Smooth muscle cell (in vitro differentiated cells): Measurements from ENCODE around the gene PLEKHA1. TPM values are rescaled to one million over a fixed set of nuclear protein-coding genes. Genes with fewer than 3 reads are reported as not detected.

Experiments
- DNase-seq: peaks from one replicate; lab custom pipeline; 2025; ENCODE audit not compliant: unreplicated experiment; lab: John Stamatoyannopoulos, UW
- H2AFZ ChIP-seq: fragments of 200-600 bp; sonication (generic); 2 replicates; pipeline ENCODE4 v1.6.0; 2016; ENCODE audit warnings: antibody characterized with exemption, low read depth, mild to moderate bottlenecking
- H3F3A ChIP-seq: fragments of 200-600 bp; sonication (generic); 2 replicates; pipeline ENCODE4 v1.6.0; 2017; ENCODE audit warnings: antibody characterized with exemption, low read depth
- H3K27ac ChIP-seq: fragments of 200-600 bp; sonication (generic); 2 replicates; pipeline ENCODE4 v1.5.1; 2016; ENCODE audit warnings: low read depth, mild to moderate bottlenecking
- H3K27me3 ChIP-seq: fragments of 200-600 bp; sonication (generic); 2 replicates; pipeline ENCODE4 v1.6.1; 2016; ENCODE audit warnings: low read depth, mild to moderate bottlenecking
- H3K36me3 ChIP-seq: fragments of 200-600 bp; sonication (generic); 2 replicates; pipeline ENCODE4 v1.5.1; 2016; ENCODE audit warnings: low read depth
- H3K4me1 ChIP-seq: fragments of 200-600 bp; sonication (generic); 2 replicates; pipeline ENCODE4 v1.5.1; 2016; ENCODE audit warnings: low read depth
- H3K4me2 ChIP-seq: fragments of 200-600 bp; sonication (generic); 2 replicates; pipeline ENCODE4 v1.6.0; 2016; ENCODE audit warnings: mild to moderate bottlenecking
- H3K4me3 ChIP-seq: fragments of 200-600 bp; sonication (generic); 2 replicates; pipeline ENCODE4 v1.5.1; 2016; ENCODE audit warnings: mild to moderate bottlenecking
- H3K79me2 ChIP-seq: fragments of 200-600 bp; sonication (generic); 2 replicates; pipeline ENCODE4 v1.6.0; 2016; ENCODE audit warnings: low read depth, mild to moderate bottlenecking
- H3K9ac ChIP-seq: fragments of 200-600 bp; sonication (generic); 2 replicates; pipeline ENCODE4 v1.6.0; 2016; ENCODE audit warnings: low read depth
- H3K9me3 ChIP-seq: fragments of 200-600 bp; sonication (generic); replicated peaks from 2 replicates; pipeline ENCODE4 v1.5.1; 2016; ENCODE audit warnings: low read depth
- H4K20me1 ChIP-seq: fragments of 200-600 bp; sonication (generic); 2 replicates; pipeline ENCODE4 v1.6.0; 2016; ENCODE audit warnings: low read depth
- WGBS: methylation state at CpG from one replicate; pipeline ENCODE4 v1.1.7; 2016; ENCODE audit warnings: low lambda C conversion rate; 5-methylcytosine and 5-hydroxymethylcytosine counted together
- polyA plus RNA-seq: library from polyadenylated mRNA; unstranded; fragments of >200 nt; fragmentation: Nextera tagmentation; extraction: Ambion mirVana; gene quantifications from 2 replicates; pipeline ENCODE4 v1.2.1, GENCODE V29; 2016
- total RNA-seq: library from RNA; depleted of rRNA; stranded (reverse); fragments of >200 nt; gene quantifications from 2 replicates; pipeline ENCODE4 v1.2.3, GENCODE V29; 2014
- TF ChIP-seq, protein P1 (sequence below): fragments of 200-600 bp; sonication (generic); IDR thresholded peaks from 2 replicates; pipeline ENCODE4 v1.5.1; 2017; ENCODE audit warnings: borderline replicate concordance, mild to moderate bottlenecking, antibody characterized with exemption; ENCODE audit not compliant: insufficient read depth, poor library complexity, severe bottlenecking

PLEKHA1 gene
- total and polyA plus RNA-seq, 2 experiments from 2014 or later, result 22.7 to 24.6 TPM

DNA sequence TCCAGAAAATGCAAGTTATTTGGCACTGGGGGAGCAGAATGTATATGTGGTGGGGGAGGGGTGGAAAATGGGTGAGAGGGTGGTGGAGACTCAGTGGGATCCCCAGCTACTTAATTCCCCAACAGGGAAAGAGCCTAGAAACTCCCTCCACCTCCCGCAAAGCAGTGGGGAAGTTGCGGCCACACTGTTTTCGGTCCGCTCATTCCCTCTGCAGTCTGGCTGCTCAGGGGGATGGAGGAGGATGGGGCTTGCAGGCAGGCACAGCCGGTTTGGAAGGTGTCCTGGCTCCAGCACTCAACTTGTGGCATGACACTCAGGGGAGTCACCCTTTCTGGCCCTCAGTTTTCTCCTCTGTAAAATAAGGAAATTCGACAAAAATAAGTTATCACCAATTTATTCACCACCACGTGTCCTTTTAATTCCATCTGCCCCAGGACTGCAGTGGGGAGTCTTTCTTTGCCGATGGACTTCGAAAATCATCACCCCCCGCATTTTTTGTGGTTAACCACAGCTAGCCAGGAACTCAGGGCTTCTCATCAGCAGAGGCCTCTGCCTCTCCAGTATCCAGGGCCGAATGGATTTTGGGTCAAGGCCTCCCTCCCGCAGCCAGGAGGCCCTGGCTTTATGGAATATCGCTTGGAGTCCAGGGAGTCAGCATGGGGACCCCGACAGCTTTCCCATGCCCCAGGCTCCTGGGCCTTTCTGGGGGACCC, 85.2 kb downstream of the PLEKHA1 start:
- Histone ChIP-seq H3K4me3 (no peak overlapping the region), H4K20me1 (peaks cover 9% of the 10 kb centered on the region), H3K27me3 (no peaks in the 10 kb centered on the region), H3K9ac (no peak overlapping the region), H3F3A (peaks cover 11% of the 10 kb centered on the region), H3K4me2 (peak overlapping the region; percentile 89), H2AFZ (no peak overlapping the region), H3K4me1 (peaks cover 18% of the 10 kb centered on the region), H3K79me2 (peaks cover 11% of the 10 kb centered on the region), H3K27ac (no peak overlapping the region), H3K9me3 (no peaks in the 10 kb centered on the region), H3K36me3 (no peaks in the 10 kb centered on the region)
- DNase-seq, result no peak
- TF ChIP-seq, protein P1, sequence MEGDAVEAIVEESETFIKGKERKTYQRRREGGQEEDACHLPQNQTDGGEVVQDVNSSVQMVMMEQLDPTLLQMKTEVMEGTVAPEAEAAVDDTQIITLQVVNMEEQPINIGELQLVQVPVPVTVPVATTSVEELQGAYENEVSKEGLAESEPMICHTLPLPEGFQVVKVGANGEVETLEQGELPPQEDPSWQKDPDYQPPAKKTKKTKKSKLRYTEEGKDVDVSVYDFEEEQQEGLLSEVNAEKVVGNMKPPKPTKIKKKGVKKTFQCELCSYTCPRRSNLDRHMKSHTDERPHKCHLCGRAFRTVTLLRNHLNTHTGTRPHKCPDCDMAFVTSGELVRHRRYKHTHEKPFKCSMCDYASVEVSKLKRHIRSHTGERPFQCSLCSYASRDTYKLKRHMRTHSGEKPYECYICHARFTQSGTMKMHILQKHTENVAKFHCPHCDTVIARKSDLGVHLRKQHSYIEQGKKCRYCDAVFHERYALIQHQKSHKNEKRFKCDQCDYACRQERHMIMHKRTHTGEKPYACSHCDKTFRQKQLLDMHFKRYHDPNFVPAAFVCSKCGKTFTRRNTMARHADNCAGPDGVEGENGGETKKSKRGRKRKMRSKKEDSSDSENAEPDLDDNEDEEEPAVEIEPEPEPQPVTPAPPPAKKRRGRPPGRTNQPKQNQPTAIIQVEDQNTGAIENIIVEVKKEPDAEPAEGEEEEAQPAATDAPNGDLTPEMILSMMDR, result no peak
- 56% methylated on average over 14 of the region's 14 CpGs for WGBS

GRCh38 chr10:122460891-122461293, 86.4 kb downstream of the PLEKHA1 start:
- Histone ChIP-seq H3K27me3 (no peaks in the 10 kb centered on the region), H3F3A (peaks cover 11% of the 10 kb centered on the region), H3K4me3 (peak overlapping the region; percentile 65), H3K9me3 (no peaks in the 10 kb centered on the region), H3K4me1 (peaks cover 18% of the 10 kb centered on the region), H3K27ac (no peak overlapping the region), H4K20me1 (peaks cover 14% of the 10 kb centered on the region), H3K9ac (no peak overlapping the region), H3K4me2 (peak overlapping the region; percentile 89), H3K36me3 (no peaks in the 10 kb centered on the region), H3K79me2 (peaks cover 12% of the 10 kb centered on the region), H2AFZ (peak overlapping the region; percentile 94)
- no peak for DNase-seq
- TF ChIP-seq, protein P1, result no peak
- WGBS, result 4% methylated on average over 39 of the region's 40 CpGs

DNA sequence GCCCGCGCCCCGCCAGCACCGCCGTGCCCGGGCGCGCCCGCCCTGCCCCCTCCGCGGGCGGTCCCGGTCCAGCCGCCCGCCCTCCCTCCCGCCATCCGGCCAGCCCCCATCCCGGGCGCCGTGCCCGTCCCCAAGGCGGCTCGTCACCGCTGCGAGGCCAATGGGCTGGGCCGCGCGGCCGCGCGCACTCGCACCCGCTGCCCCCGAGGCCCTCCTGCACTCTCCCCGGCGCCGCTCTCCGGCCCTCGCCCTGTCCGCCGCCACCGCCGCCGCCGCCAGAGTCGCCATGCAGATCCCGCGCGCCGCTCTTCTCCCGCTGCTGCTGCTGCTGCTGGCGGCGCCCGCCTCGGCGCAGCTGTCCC, 86.8 kb downstream of the PLEKHA1 start, which contains the start of gene HTRA1:
HTRA1 (plus strand) TSS at position 187 of the 362 bp plus-strand sequence; CDS start at position 287, 100 bp downstream.
- H3K27me3 ChIP-seq, result no peaks in the 10 kb centered on the region
- peaks cover 11% of the 10 kb centered on the region for H3F3A ChIP-seq
- no peak within 1 kb of the TSS for H3K27ac ChIP-seq
- H3K9me3 ChIP-seq, result no peaks in the 10 kb centered on the region
- H4K20me1 ChIP-seq, result peaks cover 14% of the 10 kb centered on the region
- peak within 1 kb of the TSS; percentile 94 for H2AFZ ChIP-seq
- H3K79me2 ChIP-seq, result peaks cover 17% of the 10 kb centered on the region
- TF ChIP-seq, protein P1, result no peak
- H3K9ac ChIP-seq, result peak within 1 kb of the TSS; percentile 11
- peak within 1 kb of the TSS; percentile 89 for H3K4me2 ChIP-seq
- H3K4me3 ChIP-seq, result peak within 1 kb of the TSS; percentile 65
- DNase-seq, result no peak
- WGBS, result 2% methylated on average over 22 of the region's 56 CpGs
- peaks cover 18% of the 10 kb centered on the region for H3K4me1 ChIP-seq
- no peaks in the 10 kb centered on the region for H3K36me3 ChIP-seq
